ENCODE results near the gene PLPPR2.
"Not testable (repeated sequence)": the region's sequence is repeated elsewhere in the genome, so short reads cannot be mapped to it uniquely, and the experiment has no call there.

PLPPR2 gene

GRCh38 chr19:11355160-11356073, at the start of gene PLPPR2:
PLPPR2 (plus strand) TSS chr19:11355432; CDS start chr19:11357674, 2,242 bp downstream.
- peak; percentile 88 for DNase-seq

- no peak for DNase-seq
Observed at GRCh38 chr19:11306337-11306736, 48.9 kb upstream of the PLPPR2 start.

DNA sequence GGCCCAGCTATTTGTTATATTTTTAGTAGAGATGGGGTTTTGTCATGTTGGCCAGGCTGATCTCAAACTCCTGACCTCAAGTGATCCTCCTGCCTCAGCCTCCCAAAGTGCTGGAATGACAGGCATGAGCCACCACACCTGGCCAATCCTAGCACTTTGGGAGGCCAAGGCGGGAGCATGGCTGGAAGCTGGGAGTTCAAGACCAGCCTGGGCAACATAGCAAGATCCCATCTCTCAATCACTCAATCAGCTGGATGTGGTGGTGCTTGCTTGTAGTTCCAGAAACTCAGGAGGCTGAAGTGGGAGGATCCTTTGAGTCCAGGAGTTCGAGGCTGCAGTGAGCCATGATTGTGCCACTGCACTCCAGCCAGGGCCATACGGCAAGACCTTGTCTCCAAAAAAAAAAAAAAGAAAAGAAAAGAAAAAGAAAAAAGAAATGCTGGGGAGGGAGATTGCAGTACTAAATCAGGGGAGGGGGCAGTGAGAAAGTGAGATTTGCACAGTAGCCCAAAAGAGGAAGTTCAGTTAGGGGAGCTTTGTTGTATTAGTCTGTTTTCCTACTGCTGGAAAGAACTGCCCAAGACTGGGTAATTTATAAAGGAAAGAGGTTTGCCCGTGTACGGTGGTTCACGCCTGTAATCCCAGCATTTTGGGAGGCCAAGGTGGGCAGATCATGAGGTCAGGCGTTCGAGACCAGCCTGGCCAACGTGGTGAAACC, 34.8 kb upstream of the PLPPR2 start:
- DNase-seq, result not testable (repeated sequence)

GRCh38 chr19:11321191-11322126, 33.8 kb upstream of the PLPPR2 start:
- no peak for DNase-seq

DNA sequence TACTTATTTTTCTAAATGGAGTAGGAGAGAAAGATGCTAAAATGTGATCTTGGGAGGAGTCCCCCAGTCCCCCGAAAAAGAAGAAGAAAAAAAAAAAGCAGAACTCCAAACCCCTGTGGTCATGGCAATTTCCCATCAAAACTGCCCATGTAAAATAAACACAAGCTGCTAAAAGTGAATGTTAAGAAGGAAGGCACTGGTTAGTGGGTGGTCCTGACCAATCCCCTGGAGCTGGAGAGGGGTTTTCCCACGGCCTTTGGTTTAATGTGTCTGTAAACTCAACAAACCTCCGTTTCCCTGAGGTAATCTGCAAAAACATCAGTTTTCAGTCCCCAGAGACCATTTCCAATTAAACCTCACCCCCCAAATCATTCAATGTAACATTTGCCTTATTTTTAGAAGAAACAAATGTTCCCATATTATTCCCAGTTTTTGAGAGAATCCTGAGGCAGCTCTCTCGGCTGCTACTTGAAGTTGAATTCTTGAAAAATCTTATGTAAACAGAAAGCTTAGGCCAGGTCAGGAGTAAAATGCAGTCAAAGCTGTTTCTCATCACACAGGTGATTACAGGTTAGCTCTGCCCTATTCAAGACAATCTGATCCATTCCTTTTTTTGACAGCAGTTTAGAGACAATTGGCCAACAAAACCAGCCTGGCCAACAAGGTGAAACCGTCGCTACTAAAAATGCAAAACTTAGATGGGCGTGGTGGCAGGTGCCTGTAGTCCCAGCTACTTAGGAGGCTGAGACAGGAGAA, 32.8 kb upstream of the PLPPR2 start:
- DNase-seq, result no peak

GRCh38 chr19:11323601-11324078, 31.6 kb upstream of the PLPPR2 start:
- no peak for DNase-seq

DNA sequence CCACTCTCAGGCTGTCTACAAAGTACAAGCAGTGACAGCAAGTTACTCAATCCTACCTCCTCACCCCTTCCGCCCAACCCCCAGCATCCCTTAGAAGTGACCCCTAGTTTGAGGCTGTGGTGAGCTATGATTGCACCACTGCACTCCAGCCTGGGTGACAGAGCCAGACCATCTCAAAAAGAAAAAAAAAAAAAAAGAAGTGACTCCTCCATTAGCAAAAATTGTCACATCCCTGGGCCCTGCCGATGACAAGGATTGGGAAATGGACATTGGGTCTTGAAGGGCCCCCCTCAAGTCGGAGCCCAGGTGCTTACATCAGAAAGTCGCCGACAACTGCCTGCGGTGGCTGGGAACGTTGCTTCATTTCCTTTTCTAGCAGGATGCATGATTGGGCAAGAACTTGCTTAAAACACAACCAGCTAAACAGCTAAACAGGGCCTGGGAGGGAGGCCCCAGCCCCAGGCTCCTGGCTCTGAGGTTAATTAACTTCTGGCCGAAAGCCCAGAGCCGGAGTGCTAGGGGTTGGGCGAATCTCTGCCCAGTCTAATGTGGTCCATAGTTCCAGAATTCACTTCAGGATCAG, 31.1 kb upstream of the PLPPR2 start:
- peak; percentile 40 for DNase-seq

DNA sequence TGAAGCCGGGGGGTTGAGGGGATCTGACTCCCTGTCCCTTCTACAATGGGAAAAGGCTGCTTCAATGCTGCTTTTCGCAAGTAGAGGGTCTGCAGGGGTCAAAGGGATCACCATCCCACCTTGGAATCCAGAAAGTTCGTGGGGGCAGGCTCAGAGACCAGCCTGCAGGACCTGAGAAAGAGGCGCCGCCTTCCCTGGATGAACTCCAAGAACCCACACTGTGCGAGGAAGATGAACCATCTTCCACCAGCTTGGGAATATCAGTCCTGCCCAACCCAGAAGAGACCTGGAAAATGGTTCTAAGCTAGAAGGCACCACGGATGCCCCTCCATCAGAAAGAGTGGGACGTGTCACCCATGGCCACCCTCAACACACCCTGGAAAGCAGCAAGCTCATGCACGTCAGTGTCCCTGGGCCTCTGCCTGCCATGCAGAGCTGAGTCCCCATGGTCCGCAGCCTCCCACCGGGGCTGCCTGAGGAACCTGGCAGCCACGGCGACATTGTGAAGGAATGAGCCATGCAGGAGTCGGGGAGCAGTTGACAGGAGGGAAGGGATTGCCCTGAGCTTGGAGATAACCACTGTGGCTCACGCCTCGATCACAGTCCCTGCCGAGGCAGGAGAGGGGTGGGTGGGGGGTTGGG, 30.4 kb upstream of the PLPPR2 start:
- no peak for DNase-seq

DNA sequence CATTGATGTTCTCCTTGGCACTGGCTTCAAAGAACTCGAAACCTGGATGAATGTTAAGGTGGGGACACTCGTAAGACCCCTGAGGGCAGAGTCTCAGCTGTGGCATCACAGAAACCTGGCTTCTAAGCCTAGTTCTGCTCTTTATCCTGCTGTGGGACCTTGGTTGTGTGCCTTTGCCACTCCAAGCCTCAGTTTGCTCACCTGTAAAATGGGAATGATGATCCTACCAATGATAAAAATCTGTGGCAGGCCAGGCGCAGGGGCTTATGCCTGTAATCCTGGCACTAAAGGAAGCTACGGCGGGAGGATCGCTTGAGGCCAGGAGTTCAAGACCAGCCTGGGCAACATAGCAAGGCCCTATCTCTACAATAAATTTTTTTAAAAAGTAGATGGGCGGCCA, 29.7 kb upstream of the PLPPR2 start:
- DNase-seq, result no peak

GRCh38 chr19:11330127-11330526, 25.1 kb upstream of the PLPPR2 start:
- no peak for DNase-seq

- DNase-seq, result no peak
Observed at GRCh38 chr19:11331502-11331901, 23.7 kb upstream of the PLPPR2 start.

DNA sequence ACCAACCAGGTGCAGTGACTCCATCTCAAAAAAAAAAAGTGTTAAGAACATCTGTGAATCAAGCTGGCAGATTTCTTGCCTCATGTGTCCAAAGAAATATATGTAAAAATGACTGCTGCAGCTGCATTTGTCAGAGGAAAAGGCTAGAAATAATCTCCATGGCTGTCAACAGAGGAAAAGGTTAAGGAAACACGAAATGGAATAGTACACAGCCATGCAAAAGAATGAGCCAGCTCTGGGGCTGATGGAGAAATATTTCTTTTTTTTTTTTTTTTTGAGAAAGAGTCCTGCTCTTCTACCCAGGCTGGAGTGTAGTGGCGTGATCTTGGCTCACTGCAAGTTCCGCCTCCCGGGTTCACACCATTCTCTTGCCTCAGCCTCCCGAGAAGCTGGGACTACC, 22.4 kb upstream of the PLPPR2 start:
- no peak for DNase-seq

DNA sequence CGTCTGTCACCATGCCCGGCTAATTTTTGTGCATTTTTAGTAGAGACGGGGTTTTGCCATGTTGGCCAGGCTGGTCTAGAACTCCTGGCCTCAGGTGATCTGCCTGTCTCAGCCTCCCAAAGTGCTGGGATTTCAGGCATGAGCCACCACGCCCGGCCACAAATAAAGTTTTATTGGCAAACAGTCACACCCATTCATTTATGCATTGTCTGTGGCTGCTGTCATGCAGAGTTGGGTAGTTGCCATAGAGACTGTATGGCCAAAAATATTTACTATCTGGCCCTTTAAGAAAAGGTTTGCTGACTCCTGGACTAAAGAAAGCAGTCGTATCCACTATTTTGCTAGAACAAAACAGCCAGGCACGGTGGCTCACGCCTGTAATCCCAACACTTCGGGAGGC, 21.4 kb upstream of the PLPPR2 start:
- not testable (repeated sequence) for DNase-seq

GRCh38 chr19:11335449-11336146, 19.6 kb upstream of the PLPPR2 start:
- DNase-seq, result no peak

GRCh38 chr19:11337080-11337479, 18.2 kb upstream of the PLPPR2 start:
- DNase-seq, result peak; percentile 19

- no peak for DNase-seq
Observed at GRCh38 chr19:11338121-11338520, 17.1 kb upstream of the PLPPR2 start.

DNA sequence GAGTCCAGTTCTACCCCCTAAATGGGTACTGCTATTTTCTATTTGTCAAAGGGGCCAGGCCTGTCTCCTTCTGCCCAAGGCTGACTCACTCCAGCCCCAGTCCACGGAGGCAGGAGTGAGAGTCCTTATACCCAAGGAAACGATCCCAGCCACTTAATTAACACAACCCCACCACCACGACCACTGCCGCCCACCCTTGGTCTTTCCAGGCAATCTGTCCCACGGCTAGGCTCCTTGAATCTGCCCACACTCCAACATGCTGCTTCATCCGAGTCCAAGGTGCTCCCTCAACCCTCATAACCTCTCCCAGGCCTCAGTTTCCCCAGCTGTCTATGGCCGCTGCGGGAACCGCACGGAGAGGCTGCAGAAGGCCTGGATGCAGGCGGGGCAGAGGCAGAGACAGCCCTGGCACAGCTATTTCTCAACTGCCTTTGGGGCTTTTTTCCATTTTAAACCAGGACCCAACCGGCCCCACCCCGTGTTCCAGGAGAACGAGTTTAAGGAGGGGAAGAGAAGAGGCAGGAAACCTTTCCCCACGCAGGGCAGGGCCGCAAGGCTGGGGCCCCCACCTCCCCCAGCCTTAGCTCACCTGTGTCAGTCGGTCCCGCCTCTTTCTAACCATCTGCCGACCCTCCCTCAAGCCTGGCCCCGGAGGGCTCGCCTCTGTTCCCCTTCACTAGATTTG, 16.5 kb upstream of the PLPPR2 start:
- DNase-seq, result no peak

GRCh38 chr19:11339254-11340098, 15.8 kb upstream of the PLPPR2 start, which contains the start of gene RAB3D:
RAB3D (minus strand) TSS chr19:11339657; CDS start chr19:11337399, 2,258 bp downstream.
- peak; percentile 93 for DNase-seq

- DNase-seq, result not testable (repeated sequence)
Observed at GRCh38 chr19:11340099-11340467, 15.1 kb upstream of the PLPPR2 start.

All from CD4-positive, alpha-beta T cell treated with Interleukin-17A for 4 hours (primary cell).